Muscle of leg (tissue), 11 donors: ENCODE measurements around the gene CCDC57. TPM values are rescaled to one million over a fixed set of nuclear protein-coding genes. Genes with fewer than 3 reads are reported as not detected.
"Not testable (repeated sequence)": the region's sequence is repeated elsewhere in the genome, so short reads cannot be mapped to it uniquely, and the experiment has no call there.

Experiments
- DNase-seq: peaks from one replicate; pipeline ENCODE4 v3.0.0; 2013
- H3K27ac ChIP-seq: one replicate; pipeline ENCODE4 v1.5.1; 2013; ENCODE audit warnings: mild to moderate bottlenecking, low read length, control low read depth
- H3K27me3 ChIP-seq: one replicate; pipeline ENCODE4 v1.6.1; 2013; ENCODE audit warnings: low read length; ENCODE audit not compliant: control insufficient read depth, insufficient read depth
- H3K36me3 ChIP-seq: one replicate; pipeline ENCODE4 v1.6.1; 2013; ENCODE audit warnings: low read length; ENCODE audit not compliant: control insufficient read depth, insufficient read depth
- H3K4me1 ChIP-seq: one replicate; pipeline ENCODE4 v1.6.1; 2013; ENCODE audit warnings: low read length; ENCODE audit not compliant: control insufficient read depth, insufficient read depth
- H3K4me3 ChIP-seq: one replicate; pipeline ENCODE4 v1.5.1; 2013; ENCODE audit warnings: low read length, control low read depth
- H3K9me3 ChIP-seq: replicated peaks from 2 replicates; pipeline ENCODE4 v1.6.1; 2013; ENCODE audit warnings: low read depth, low read length; ENCODE audit not compliant: control insufficient read depth
- WGBS: methylation state at CpG from one replicate; pipeline ENCODE4 v1.1.5; 2013; ENCODE audit warnings: missing lambda C conversion rate; ENCODE audit not compliant: insufficient coverage; 5-methylcytosine and 5-hydroxymethylcytosine counted together
- polyA plus RNA-seq, 8 donors: library from polyadenylated mRNA; unstranded; fragments of 120-200 nt; gene quantifications; one replicate each; pipeline versions ENCODE4 v1.2.1 to v1.2.3, GENCODE V29; 2013; ENCODE audit warnings: inconsistent platforms in 1 of 8, low replicate concordance in 1 of 8; ENCODE audit not compliant: insufficient read length in 8 of 8, insufficient read depth in 1 of 8
- total RNA-seq: library from RNA; stranded (reverse); fragments of 120-200 nt; gene quantifications from one replicate; pipeline ENCODE4 v1.2.4, GENCODE V29; 2013

Gene CCDC57
- total and polyA plus RNA-seq, 9 donors: 15.7 to 37.4 (median 30.4) TPM

DNA sequence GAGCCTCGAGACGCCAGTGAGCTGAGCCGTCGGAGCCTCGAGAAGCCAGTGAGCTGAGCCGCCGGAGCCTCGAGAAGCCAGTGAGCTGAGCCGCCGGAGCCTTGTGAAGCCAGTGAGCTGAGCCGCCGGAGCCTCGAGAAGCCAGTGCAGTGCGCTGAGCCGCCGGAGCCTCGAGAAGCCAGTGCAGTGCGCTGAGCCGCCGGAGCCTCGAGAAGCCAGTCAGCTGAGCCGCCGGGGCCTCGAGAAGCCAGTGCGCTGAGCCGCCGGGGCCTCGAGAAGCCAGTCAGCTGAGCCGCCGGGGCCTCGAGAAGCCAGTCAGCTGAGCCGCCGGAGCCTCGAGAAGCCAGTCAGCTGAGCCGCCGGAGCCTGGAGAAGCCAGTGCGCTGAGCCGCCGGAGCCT lies 41.5 kb upstream of the CCDC57 start:
- WGBS: 98% methylated on average over 36 of the region's 39 CpGs
- not testable (repeated sequence) for DNase-seq, H3K27ac ChIP-seq, H3K4me1 ChIP-seq, H3K4me3 ChIP-seq, H3K27me3 ChIP-seq, H3K9me3 ChIP-seq
- H3K36me3 ChIP-seq: peaks cover 62% of the 10 kb centered on the region

DNA sequence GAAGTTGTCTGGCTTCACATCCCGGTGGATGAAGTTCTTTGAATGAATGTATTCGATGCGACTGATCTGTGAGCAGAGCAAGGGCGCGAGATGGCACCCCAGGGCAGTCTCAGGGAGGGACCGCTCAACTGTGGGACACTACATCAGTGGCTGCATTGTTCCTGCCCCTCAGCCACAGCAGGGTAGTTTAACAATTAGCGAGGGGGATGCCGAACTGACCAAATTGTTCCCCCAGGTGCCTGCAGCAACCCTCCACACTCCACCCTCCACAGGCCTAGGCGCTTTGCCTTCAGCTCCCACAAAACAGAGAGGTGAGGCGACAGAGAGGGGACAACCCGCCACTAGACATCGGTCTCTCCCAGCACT lies 40.5 kb upstream of the CCDC57 start:
- DNase-seq: no peak
- Histone ChIP-seq H3K27ac (no peak overlapping the region), H3K4me1 (peaks cover 3% of the 10 kb centered on the region), H3K36me3 (peaks cover 72% of the 10 kb centered on the region), H3K27me3 (no peaks in the 10 kb centered on the region), H3K4me3 (no peak overlapping the region), H3K9me3 (no peaks in the 10 kb centered on the region)
- 96% methylated on average over 9 of the region's 12 CpGs for WGBS

DNA sequence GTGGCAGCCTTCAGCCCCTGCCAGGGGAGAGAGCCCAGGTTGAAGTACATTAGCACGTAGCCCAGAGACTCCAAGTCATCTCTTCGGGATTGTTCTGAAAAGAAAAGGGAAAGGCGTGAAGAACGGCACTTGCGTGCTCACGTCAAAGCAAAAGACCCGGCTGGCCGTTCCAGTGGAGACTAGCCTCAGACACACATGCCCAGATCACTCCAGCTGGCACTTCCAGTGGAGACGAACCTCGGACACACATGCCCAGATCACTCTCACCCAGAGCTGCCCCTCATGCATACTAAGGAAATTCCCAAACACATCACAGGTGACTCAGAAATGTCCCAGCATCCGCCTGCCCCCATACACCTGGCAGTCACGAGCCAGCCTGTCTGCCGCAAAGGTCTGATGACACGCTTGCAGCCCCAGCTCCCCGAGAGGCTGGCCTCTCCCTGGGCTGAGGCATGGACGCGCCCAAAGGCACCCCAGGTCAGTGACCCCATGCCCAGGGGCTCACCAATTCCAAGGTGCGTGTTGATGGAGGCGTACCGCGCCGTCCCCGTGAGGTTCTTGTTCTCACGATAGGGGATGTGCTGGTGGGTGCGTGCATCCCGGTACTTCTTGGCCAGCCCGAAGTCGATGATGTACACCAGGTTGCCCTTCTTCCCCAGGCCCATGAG lies 40.0 kb upstream of the CCDC57 start:
- no peak for DNase-seq
- no peaks in the 10 kb centered on the region for H3K27me3 ChIP-seq
- H3K9me3 ChIP-seq: no peaks in the 10 kb centered on the region
- no peak overlapping the region for H3K27ac ChIP-seq
- H3K4me3 ChIP-seq: no peak overlapping the region
- peaks cover 3% of the 10 kb centered on the region for H3K4me1 ChIP-seq
- WGBS: 95% methylated on average over 22 of the region's 28 CpGs
- H3K36me3 ChIP-seq: peaks cover 75% of the 10 kb centered on the region

DNA sequence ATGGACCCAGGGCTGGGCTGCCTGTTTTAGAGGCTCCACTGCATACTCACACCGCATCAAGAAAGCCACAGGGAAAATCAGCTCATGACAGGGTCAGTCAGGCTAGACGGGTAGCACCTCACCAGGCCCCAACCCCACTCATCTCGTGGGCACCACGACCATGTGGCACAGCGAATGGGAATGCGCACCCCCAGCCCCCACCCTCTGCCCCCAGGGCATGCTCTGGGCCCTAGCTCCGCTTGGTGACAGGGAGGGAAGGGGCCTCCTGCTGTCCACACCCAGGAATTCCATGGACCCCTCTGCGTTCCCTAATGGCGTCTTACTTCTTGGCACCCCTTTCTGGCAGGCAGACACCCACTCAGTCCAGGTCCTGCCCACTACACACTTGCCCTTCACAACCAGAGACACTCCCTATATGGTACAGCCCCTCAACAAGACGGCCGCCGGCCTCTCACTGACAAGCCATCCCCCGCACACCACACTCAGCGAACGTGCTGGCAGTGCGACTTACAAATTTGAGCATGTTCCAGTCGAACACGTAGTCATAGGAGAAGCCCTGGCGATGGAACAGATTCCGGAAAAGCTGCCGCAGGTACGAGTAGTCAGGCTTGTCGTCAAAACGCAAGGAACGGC lies 38.3 kb upstream of the CCDC57 start:
- H3K36me3 ChIP-seq: peaks cover 85% of the 10 kb centered on the region
- no peak for DNase-seq
- H3K9me3 ChIP-seq: no peaks in the 10 kb centered on the region
- no peak overlapping the region for H3K27ac ChIP-seq
- H3K27me3 ChIP-seq: no peaks in the 10 kb centered on the region
- peaks cover 12% of the 10 kb centered on the region for H3K4me1 ChIP-seq
- 91% methylated on average over 20 of the region's 25 CpGs for WGBS
- no peak overlapping the region for H3K4me3 ChIP-seq

DNA sequence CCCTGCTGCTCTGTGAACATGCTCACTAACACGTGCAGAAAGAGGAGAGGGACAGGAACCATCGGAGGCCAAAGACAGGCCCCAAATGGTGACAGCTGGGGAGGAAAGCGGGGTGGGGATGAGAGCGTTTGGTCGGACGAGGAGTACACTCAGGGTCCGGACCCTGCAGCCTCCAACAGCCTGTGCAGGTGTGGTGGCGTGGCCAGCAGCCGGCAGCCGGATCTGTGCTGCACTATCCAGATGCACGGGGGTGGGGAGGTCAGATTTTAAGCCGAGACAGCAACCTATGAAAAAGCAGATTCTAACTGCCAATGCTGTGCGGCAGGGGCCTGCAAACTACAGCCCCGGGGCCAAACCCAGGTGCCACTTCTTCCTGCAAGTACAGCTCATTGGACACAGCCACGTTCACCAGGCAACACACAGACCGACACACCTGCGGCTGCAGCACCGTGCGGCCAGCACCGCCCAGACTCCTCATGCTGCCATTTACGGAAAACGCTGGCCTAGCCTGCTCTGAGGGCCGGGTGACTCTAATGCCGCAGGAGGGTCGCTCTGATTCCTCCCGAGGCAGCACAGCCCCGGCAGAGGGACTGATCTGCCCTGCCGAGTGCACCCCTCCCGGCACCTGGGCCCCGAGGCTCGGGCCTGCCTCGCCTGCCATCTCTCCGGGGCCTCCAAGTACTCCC lies 37.4 kb upstream of the CCDC57 start:
- no peak for DNase-seq
- no peak overlapping the region for H3K4me3 ChIP-seq
- H3K27ac ChIP-seq: no peak overlapping the region
- peaks cover 12% of the 10 kb centered on the region for H3K4me1 ChIP-seq
- peaks cover 86% of the 10 kb centered on the region for H3K36me3 ChIP-seq
- H3K27me3 ChIP-seq: no peaks in the 10 kb centered on the region
- 82% methylated on average over 27 of the region's 33 CpGs for WGBS
- H3K9me3 ChIP-seq: no peaks in the 10 kb centered on the region

DNA sequence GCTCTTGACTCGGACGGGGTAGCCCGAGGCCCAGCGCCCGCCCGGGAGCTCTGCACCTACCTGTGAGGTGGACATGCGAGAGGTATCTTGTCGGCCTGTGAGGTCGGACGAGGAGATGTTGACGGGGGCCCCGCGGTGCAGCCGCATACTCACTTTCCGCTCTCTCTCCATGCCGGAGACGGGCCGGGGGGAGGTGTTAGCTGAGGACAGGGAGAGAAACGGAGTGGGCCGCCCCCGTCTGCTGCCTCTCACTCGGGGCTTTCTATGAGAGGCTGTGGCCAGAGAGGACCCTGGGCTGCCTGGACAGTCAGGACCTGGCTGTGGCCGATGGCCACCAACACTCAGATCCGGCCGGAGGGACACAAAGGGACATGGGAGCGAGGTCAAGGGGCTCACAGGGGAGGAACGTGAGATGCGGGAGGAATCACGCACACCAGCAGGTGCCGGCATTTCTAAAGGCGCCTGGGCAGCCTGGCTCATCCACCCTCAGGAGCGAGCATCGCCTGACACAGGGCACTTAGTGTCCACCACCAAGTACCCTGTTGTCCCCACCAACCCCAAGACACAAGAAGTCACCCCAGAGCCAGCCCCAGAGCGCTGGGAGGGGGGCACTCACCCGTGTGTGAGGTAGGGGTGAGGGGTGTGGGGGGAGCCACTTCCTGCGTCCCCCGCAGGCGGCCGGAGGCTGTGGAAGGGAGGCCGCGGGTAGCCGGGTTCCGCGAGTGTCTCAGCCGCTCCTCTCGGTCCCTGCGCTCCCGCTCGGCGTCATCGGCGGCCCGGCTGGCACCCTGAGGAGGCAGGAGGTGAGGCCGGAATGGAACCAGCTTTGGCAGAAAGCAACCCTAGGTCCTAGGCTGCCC lies 36.4 kb upstream of the CCDC57 start:
- H3K27me3 ChIP-seq: no peaks in the 10 kb centered on the region
- peaks cover 94% of the 10 kb centered on the region for H3K36me3 ChIP-seq
- DNase-seq: no peak
- WGBS: 91% methylated on average over 47 of the region's 54 CpGs
- H3K4me3 ChIP-seq: no peak overlapping the region
- H3K9me3 ChIP-seq: no peaks in the 10 kb centered on the region
- H3K4me1 ChIP-seq: peaks cover 12% of the 10 kb centered on the region
- no peak overlapping the region for H3K27ac ChIP-seq

DNA sequence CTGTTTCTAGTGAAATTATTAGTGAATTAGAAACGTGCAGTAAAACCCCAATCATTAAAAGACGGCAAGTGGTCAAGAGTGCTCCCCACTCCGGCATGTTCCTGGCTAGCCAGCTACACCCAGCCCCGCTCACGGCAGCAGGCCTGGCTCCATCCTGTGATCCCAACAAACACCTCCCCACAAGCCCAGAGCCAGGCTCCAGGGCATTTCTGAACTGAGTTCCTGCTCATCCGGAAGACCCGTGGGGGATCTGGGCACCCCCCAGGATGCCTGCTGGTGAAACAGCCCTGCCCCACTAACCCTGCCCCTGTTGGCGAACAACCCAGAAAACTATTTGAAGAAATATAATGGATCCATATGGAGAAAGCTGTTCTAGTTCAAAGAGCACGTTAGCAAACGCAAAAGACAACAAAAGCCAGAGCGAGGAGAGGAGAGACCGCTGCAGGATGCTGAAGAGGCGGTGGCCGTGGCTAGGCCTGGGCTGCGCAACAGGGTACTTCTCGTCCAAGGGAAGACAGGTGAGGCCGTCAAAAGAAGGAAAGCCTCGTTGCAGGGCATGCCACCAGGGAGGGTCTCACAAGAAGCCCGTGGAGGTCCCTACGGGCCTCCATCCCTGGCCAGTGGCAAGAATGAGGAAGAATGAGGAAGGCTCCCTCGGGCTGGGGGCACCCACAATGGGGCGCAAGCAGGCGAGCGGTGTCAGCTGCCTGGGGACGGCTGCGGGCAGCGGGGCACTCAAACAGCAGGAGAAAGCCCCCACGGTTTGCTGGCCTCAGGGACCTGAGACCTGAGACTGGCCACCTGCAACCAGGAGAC lies 35.4 kb upstream of the CCDC57 start:
- 86% methylated on average over 24 of the region's 28 CpGs for WGBS
- Histone ChIP-seq H3K27me3 (no peaks in the 10 kb centered on the region), H3K4me1 (peaks cover 21% of the 10 kb centered on the region), H3K9me3 (no peaks in the 10 kb centered on the region), H3K4me3 (no peak overlapping the region), H3K27ac (no peak overlapping the region), H3K36me3 (peaks cover 99% of the 10 kb centered on the region)
- no peak for DNase-seq

DNA sequence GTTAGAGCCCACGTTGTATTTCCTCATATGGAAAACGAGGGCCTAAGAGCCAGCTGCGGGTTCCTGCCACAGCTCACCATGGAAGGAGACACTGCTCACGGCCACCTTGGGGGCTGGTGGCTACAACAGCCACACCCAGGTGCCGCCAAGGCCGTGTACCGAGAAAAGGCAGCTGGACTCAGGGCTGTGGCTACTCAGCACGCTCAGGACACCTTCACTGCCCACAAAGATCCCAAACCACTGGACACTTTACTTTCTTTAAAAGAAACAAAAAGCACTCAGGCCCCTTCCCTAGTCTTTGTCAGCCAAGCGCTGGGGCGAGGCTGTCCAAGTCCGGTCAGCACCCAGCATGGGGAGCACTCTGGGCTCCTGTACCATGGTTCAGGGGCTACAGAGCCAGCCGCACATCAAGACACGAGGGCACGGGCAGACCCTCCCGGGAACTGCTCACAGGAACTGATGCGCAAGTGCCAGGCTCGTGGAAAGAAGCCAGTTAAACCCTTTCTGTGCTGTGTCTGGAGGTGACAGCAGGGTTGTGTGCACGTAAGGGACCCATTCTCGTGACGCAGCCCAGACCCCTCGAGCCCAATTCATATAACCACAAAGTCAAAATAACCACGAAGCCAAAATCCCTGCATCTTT lies 34.7 kb upstream of the CCDC57 start:
- no peak overlapping the region for H3K4me3 ChIP-seq
- no peak overlapping the region for H3K27ac ChIP-seq
- peaks cover 93% of the 10 kb centered on the region for H3K36me3 ChIP-seq
- no peaks in the 10 kb centered on the region for H3K27me3 ChIP-seq
- peaks cover 29% of the 10 kb centered on the region for H3K4me1 ChIP-seq
- WGBS: 53% methylated on average over 10 of the region's 22 CpGs
- no peak for DNase-seq
- H3K9me3 ChIP-seq: no peaks in the 10 kb centered on the region
